ENCODE results near the gene MAPK10. TPM values are rescaled to one million over a fixed set of nuclear protein-coding genes. Genes with fewer than 3 reads are reported as not detected.

The MAPK10 gene
- total and polyA plus RNA-seq, 2 of the 8 experiments (the other 6 are each of a cell fraction or from before 2014, with no cell fraction given), result 2.5 to 3.1 TPM

DNA sequence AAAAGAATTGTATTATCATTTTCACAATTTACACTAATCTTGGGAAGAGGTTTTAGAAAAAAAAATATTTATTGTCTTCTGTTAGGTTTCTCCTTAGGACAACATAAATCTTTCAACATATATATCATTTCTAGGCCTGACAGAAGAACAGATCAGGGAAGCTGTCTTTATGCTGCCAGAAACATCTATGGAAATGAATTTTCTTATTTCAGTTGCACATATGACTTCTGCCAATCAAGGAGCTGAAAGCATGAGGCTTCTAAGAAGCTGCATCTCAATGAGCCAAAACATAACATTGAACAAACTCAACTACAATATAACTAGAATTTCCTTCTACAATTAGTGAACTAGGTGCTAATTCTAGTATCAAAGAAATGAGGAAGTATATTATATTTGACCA lies 258.4 kb downstream of the MAPK10 start:
- Histone ChIP-seq H2BK5ac (ENCODE audit: low read depth, low read length) (no peak overlapping the region), H3K27ac (ENCODE audit: low read depth, low read length) (no peak overlapping the region), H3K18ac (ENCODE audit: extremely low read depth, low read length) (no peak overlapping the region), H4K5ac (ENCODE audit: insufficient read length, low read depth, low read length) (no peak overlapping the region), H2BK20ac (ENCODE audit: low read length) (no peak overlapping the region), H3K79me2 (ENCODE audit: control insufficient read depth in 1 of 2, insufficient read depth in 2 of 2, low read length in 2 of 2) (no peaks in the 10 kb centered on the region), H3K23me2 (ENCODE audit: low read depth, low read length) (no peaks in the 10 kb centered on the region; the same call in 1 of the 2 replicates), H3K27me3 (replicated peaks in 1 of 4; ENCODE audit: control insufficient read depth in 3 of 4, extremely low read depth in 1 of 4, insufficient read depth in 3 of 4, low read length in 3 of 4) (peaks cover 0 to 1% (median 0%) of the 10 kb centered on the region in 4 experiments; a peak in 1 of 7 replicates), H3K56ac (replicated peaks; ENCODE audit: insufficient read length, low read depth, low read length) (no peak overlapping the region), H2BK120ac (replicated peaks; ENCODE audit: low read depth, low read length) (no peak overlapping the region), H4K20me1 (replicated peaks in 1 of 2; ENCODE audit: control insufficient read depth in 1 of 2, insufficient read depth in 2 of 2, low read length in 2 of 2) (no peaks in the 10 kb centered on the region), H4K8ac (ENCODE audit: extremely low read depth, insufficient read depth, low read length) (no peak overlapping the region), H3K4me1 (replicated peaks in 1 of 4; ENCODE audit: control insufficient read depth in 3 of 4, insufficient read depth in 4 of 4, low read length in 3 of 4) (peaks cover 0 to 2% (median 0%) of the 10 kb centered on the region in 4 experiments; a peak in 2 of 7 replicates), H3K79me1 (ENCODE audit: low read depth, low read length) (no peaks in the 10 kb centered on the region), H4K91ac (replicated peaks; ENCODE audit: insufficient read length, low read length) (no peak overlapping the region), H3K4me2 (ENCODE audit: insufficient read depth in 1 of 2, low read depth in 2 of 2, low read length in 2 of 2) (no peak overlapping the region), H3K23ac (ENCODE audit: insufficient read length) (no peak overlapping the region), H2AK5ac (ENCODE audit: low read depth, low read length) (no peak overlapping the region), H3K4me3 (ENCODE audit: extremely low read depth in 1 of 4, insufficient read depth in 2 of 4, low read depth in 3 of 4, low read length in 4 of 4) (no peak overlapping the region), H2BK15ac (ENCODE audit: low read length) (no peak overlapping the region), H3K14ac (ENCODE audit: insufficient read length) (no peak overlapping the region), H3K9me3 (ENCODE audit: insufficient read depth in 2 of 2, low read depth in 1 of 2, low read length in 1 of 2) (no peaks in the 10 kb centered on the region), H3K4ac (replicated peaks; ENCODE audit: insufficient read length, low read depth, low read length) (no peak overlapping the region), H3K9ac (replicated peaks in 1 of 4; ENCODE audit: extremely low read depth in 1 of 4, low read depth in 3 of 4, low read length in 3 of 4) (no peak overlapping the region), H3K36me3 (ENCODE audit: control insufficient read depth in 2 of 4, insufficient read depth in 4 of 4, low read length in 3 of 4) (no peaks in the 10 kb centered on the region), H2AFZ (ENCODE audit: low read length) (no peak overlapping the region), H2BK12ac (ENCODE audit: low read depth, low read length) (no peak overlapping the region)
- DNase-seq (ENCODE audit: low read depth in 1 of 2, low spot score in 2 of 2) (no peak), FAIRE-seq (no peak)
- ChIA-PET CTCF (ENCODE audit: partially characterized antibody) (interaction anchor here (0.9 to 1.6 kb wide), 2 partner anchors 20 to 45 kb away, joined by 3 read pairs; no protein-coding TSS in a partner anchor), POLR2A (ENCODE audit: partially characterized antibody) (no interaction called here)
- no peak for TF ChIP-seq CTBP2 (IDR thresholded peaks at IDR 0.05; ENCODE audit: borderline replicate concordance, insufficient read depth, insufficient read length, low read length)
- TF ChIP-seq MAFK (IDR thresholded peaks at IDR 0.05; ENCODE audit: low read depth, low read length), result no peak
- TF ChIP-seq SUZ12 (IDR thresholded peaks at IDR 0.05; ENCODE audit: low read length), result no peak
- no peak for TF ChIP-seq SIN3A (conservative IDR thresholded peaks at IDR 0.05 in 1 of 2, IDR thresholded peaks at IDR 0.05 in 1 of 2; ENCODE audit: low read depth in 1 of 2, low read length in 2 of 2)
- TF ChIP-seq ZNF274 (IDR thresholded peaks at IDR 0.05; ENCODE audit: borderline replicate concordance, extremely low read depth, low read length), result no peak
- no peak for TF ChIP-seq EP300 (IDR thresholded peaks at IDR 0.05; ENCODE audit: borderline replicate concordance in 1 of 2, low read depth in 2 of 2, low read length in 2 of 2)
- TF ChIP-seq CREB1 (IDR thresholded peaks at IDR 0.05), result no peak
- TF ChIP-seq SAP30 (IDR thresholded peaks at IDR 0.05; ENCODE audit: insufficient read depth, insufficient replicate concordance, low read length), result no peak
- no peak for TF ChIP-seq RNF2 (IDR thresholded peaks at IDR 0.05; ENCODE audit: borderline replicate concordance, low read depth, low read length, missing control alignments, poor library complexity, severe bottlenecking)
- no peak for TF ChIP-seq GTF2F1 (IDR thresholded peaks at IDR 0.05; ENCODE audit: borderline replicate concordance, low read depth, low read length)
- TF ChIP-seq, protein P1, sequence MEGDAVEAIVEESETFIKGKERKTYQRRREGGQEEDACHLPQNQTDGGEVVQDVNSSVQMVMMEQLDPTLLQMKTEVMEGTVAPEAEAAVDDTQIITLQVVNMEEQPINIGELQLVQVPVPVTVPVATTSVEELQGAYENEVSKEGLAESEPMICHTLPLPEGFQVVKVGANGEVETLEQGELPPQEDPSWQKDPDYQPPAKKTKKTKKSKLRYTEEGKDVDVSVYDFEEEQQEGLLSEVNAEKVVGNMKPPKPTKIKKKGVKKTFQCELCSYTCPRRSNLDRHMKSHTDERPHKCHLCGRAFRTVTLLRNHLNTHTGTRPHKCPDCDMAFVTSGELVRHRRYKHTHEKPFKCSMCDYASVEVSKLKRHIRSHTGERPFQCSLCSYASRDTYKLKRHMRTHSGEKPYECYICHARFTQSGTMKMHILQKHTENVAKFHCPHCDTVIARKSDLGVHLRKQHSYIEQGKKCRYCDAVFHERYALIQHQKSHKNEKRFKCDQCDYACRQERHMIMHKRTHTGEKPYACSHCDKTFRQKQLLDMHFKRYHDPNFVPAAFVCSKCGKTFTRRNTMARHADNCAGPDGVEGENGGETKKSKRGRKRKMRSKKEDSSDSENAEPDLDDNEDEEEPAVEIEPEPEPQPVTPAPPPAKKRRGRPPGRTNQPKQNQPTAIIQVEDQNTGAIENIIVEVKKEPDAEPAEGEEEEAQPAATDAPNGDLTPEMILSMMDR (IDR thresholded peaks at IDR 0.05; ENCODE audit: control extremely low read depth in 1 of 3, insufficient read depth in 1 of 3, low read depth in 1 of 3, low read length in 3 of 3), result no peak
